ENCODE data around the gene LAG3.

Gene LAG3

DNA sequence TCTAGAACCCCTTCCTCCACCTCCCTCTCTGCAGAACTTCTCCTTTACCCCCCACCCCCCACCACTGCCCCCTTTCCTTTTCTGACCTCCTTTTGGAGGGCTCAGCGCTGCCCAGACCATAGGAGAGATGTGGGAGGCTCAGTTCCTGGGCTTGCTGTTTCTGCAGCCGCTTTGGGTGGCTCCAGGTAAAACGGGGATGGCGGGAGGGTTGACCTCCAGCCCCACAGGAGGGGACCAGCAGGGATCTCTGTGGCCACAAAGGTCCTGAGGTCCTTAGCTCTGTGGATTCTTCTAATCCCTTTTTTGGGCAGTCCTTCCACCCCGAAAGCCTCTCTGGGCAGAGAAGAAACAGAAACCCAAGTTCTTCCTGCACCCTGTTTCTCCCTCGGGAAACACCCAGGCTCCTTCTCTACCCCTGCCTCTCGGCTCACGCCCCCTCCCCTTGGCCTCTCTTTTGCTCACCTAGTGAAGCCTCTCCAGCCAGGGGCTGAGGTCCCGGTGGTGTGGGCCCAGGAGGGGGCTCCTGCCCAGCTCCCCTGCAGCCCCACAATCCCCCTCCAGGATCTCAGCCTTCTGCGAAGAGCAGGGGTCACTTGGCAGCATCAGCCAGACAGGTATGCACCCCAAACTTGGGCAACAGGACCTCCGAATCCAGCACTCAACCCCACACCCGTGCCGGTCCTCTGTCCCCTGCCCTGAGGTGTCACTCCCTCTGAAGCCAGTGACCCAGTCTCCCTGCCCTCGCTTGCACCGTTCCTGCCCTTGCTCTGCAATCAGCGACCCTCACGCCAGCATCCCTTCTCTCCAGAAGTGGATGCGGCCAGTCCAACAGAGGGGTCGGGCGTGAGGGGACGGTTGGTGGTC lies 638 bp downstream of the LAG3 start:
- peak; percentile 43 for DNase-seq (ENCODE audit: low spot score)

DNA sequence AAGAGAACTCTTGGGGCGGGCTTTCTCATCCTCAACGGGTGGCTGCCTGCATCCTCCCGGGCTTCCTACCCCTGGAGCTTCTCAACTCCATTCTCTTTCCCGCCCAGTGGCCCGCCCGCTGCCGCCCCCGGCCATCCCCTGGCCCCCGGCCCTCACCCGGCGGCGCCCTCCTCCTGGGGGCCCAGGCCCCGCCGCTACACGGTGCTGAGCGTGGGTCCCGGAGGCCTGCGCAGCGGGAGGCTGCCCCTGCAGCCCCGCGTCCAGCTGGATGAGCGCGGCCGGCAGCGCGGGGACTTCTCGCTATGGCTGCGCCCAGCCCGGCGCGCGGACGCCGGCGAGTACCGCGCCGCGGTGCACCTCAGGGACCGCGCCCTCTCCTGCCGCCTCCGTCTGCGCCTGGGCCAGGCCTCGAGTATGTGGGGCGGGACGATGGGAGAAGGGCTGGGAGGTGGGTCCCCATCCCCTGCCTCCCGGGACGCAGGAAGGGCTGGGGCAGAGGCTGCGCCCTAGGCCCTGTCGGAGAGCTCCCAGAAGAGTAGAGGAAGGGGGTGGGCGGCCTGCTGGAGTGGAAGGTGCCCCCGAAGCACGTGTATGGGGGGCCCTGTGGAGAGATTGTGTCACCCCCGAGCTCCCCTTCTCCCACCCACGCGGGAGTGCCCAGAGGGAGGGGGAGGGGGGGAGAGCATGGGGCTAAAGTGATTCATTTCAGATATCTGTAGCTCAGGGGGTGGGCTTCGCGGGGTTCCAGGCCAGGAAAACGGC lies 1.5 kb downstream of the LAG3 start:
- peak; percentile 20 for DNase-seq (ENCODE audit: low spot score)

DNA sequence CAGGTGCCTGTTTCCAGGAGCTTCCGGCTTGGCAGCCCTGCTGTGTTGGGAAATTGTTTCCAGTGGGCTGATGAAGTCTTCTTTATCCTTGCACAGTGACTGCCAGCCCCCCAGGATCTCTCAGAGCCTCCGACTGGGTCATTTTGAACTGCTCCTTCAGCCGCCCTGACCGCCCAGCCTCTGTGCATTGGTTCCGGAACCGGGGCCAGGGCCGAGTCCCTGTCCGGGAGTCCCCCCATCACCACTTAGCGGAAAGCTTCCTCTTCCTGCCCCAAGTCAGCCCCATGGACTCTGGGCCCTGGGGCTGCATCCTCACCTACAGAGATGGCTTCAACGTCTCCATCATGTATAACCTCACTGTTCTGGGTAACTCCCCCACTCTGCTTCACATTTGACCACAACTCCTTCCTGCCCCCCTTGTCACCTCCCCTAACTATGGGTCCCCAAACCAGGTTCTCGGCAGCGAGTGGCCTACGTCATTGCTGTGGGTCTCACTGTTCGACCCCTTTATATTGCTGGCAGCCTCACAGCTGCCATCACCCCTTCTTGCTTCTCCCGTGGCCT lies 2.3 kb downstream of the LAG3 start:
- peak; percentile 12 for DNase-seq (ENCODE audit: low spot score)

DNA sequence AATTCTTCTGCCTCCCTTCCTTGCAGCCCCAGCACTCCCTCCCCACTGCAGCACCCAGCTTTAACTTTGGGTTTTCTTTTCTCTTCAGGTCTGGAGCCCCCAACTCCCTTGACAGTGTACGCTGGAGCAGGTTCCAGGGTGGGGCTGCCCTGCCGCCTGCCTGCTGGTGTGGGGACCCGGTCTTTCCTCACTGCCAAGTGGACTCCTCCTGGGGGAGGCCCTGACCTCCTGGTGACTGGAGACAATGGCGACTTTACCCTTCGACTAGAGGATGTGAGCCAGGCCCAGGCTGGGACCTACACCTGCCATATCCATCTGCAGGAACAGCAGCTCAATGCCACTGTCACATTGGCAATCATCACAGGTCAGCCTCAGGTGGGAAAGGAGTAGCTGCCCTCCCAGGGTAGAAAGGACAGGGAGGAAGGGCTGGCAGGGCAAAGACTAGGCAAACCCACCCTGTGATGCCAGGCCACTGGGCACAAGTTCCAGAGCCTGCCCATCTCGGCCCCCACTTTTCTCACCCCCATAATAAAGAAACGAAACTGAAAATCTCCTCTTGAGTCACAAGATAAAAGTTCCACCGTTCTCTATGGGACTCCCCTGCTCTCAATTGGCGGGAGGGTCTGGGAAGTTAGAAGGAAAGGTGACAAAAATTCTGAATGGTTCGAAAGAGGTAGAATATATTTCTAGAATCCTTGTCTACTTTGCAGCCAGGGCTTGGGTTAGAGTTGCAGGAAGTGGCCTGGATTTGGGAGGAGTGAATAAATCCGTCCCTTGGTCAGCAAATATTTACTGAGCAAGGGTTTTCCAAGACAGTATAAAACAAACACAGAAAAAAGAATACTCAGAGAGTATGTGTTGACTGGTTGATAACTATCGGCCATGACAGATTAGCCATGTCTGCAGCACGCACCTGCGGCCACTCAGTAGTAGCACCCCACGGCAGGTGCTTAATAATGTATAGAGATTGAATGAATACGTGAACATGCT lies 3.2 kb downstream of the LAG3 start:
- DNase-seq (ENCODE audit: low spot score) = peak; percentile 24

DNA sequence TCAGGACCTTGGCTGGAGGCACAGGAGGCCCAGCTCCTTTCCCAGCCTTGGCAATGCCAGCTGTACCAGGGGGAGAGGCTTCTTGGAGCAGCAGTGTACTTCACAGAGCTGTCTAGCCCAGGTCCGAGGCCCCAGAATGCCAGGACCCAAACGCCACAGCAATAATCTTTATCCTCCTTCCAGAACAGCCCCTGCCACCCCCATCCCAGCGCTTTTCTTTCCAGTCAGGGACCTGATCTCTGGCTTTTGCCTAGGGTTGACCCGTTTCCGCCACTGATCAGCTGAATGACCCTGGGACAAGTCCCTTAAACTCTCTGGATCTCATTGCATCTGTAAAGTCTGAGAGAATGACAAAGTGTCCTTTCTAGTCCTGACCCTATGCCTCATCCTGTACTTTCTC lies 5.1 kb downstream of the LAG3 start:
- peak; percentile 1 for DNase-seq (ENCODE audit: low spot score)

DNA sequence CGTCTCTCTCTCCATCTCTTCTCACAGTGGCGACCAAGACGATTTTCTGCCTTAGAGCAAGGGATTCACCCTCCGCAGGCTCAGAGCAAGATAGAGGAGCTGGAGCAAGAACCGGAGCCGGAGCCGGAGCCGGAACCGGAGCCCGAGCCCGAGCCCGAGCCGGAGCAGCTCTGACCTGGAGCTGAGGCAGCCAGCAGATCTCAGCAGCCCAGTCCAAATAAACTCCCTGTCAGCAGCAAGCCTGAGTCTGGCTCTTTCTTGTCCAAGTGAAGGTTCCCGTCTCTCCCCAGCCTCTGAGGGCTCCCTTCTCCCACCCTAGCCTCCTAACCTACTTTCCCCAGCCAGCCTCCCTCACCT lies 5.9 kb downstream of the LAG3 start:
- peak; percentile 20 for DNase-seq (ENCODE audit: low spot score)

DNA sequence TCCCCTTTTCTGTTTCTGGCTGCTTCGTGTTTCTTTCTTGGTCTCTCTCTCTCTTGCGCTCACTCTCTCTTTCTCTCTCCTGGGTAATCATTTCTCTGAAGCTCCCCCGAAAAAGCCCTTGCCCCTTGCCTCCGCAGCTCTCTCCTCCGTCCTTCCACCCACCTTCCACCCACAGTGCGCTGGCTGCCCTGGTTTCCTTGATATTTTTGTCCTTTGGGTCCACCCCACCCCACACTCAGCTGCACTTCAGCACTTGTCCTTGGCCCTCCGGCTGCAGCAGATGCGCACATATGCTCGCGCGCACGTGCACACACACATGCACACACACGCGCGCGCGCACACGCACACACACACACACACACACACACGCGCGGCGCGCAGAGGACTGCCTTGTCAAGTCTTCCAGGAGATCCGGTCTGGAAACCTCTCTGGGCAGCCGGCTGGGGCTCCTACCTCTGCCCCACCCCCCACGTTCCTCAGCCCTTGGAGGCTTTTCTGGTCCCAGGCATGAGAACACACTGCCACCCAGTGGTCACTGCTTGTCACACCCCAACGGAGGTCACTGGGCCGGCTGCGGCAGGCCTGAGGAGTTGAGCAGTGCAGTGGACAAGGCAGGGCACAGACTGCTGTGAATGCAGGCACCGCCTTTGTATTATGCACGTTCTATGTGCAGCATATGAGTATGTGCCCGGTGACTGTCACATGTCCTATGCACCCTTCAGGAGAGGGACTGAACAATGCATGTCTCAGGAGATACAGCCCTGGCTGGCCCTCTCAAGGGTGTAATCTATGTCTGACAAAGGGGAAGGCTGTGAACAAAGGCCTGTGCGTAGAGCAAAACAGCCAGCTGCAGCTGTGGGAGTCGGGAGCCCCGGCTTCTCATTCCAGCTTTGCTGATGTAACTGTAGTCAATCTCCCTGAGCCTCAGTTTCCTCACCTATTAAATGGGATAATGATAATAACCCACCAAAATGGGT lies 6.5 kb downstream of the LAG3 start:
- DNase-seq (ENCODE audit: low spot score) = peak; percentile 94

GRCh38 chr12:6779708-6780432 lies 7.5 kb downstream of the LAG3 start:
- DNase-seq (ENCODE audit: low spot score) = peak; percentile 23

DNA sequence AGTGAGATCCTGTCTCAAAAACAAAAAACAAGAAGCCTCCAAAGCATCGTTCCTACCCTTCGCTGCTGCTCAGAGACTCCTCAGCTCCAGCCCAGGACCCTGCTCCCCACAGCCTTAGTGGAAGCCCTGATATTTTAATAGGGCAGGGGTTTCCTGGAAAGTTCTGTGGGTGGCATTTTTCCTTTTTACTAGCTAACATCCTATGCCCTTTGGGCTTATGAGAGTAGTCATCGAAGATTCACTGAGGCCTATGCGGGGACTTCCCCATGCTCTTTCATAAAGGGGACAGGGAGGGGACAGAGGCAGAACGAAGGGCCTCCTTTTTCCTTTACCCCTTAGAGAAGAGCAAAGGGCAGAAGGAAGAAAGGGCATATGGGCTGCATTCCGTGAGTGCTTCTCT lies 8.3 kb downstream of the LAG3 start:
- DNase-seq (ENCODE audit: low spot score) = no peak

- no peak for DNase-seq (ENCODE audit: low spot score)
Observed at GRCh38 chr12:6782119-6782518, 9.8 kb downstream of the LAG3 start.

DNA sequence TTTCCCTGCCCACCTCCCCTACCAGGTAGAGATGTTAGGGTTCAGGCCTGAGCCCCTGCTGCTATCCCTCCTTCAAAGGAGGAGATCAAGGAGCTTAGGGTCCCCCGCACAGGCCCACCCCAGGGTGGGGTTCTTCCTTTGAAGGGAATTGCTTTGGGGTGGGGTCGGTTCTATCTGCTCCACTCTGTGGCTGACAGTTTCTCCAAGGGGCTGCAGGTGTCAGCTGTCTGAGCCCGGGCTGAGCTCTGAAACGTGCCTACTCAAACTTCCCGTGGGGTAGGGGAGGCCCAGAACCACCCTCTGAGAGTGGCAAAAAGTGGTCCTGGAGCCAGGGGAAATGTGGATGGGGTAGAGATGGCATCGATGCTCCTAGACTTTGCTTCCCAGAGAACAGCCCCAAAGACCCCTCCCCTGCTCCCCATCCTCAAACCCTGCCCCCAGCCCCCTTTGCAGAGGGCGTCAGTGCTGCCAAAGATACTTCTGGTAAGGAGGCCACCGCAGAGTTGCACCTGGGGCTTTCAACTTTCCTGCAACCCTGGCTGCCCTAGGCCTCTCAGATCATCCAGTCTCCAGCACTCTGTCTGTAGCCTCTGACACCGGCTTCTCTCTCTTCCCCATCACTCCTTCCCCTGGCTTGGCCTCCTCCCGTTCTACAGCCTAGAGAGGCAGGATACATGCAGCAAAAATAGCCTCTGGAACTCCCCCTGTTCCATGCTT lies 10.7 kb downstream of the LAG3 start:
- no peak for DNase-seq (ENCODE audit: low spot score)

DNA sequence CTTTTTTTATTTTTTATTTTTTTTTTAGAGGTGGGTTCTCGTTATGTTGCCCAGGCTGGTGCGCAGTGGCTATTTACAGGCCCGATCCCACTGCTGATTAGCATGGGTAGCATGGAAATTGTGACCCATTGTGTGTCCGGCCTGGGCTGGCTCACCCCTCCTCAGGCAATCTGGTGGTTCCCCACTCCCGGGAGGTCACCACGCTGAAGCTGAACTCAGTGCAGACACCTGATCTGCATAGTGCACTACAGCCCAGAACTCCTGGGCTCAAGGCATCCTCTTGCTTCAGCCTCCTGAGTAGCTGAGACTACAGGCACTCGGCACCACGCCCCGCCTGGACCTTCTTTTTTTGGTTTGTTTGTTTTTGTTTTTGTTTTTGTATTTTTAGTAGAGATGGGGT lies 11.5 kb downstream of the LAG3 start:
- no peak for DNase-seq (ENCODE audit: low spot score)

GRCh38 chr12:6784296-6784695 lies 12.0 kb downstream of the LAG3 start:
- no peak for DNase-seq (ENCODE audit: low spot score)

DNA sequence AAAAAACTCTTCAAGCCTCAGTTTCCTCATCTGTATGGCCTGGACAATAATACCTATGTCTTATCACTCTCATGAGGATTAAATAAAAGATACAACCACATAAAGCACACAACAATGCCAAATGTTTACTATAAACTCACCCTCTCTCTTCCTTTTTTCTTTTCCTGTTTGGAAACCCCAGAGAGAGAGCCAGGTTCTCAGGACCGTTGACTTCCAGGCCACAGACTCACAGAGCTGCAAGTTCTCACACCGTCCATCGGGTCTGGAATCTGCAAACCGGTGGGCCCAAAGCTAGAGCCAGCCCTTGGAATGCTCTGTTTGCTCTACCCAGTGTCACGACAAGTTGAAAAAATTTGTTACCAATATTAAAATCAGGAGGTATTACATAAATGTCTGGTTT lies 12.4 kb downstream of the LAG3 start:
- DNase-seq (ENCODE audit: low spot score) = no peak

- no peak for DNase-seq (ENCODE audit: low spot score)
Observed at GRCh38 chr12:6786416-6787094, 14.2 kb downstream of the LAG3 start.

DNA sequence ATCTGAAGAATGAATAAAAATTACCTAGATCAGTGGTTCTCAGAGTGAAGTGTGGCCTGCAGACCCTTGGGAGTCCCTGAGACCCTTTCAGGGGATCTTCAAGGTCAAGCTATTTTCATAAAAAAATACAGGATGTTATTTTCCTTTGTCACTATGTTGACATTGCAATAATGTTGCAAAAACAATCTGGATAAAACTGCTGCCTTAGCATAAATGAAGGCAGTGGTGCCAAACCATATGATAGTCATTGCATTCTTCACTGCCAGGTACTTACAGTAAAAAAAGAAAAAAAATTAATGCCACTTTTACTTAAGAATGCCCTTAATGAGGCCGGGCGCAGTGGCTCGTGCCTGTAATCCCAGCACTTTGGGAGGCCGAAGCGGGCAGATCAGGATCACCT lies 15.0 kb downstream of the LAG3 start:
- no peak for DNase-seq (ENCODE audit: low spot score)

DNA sequence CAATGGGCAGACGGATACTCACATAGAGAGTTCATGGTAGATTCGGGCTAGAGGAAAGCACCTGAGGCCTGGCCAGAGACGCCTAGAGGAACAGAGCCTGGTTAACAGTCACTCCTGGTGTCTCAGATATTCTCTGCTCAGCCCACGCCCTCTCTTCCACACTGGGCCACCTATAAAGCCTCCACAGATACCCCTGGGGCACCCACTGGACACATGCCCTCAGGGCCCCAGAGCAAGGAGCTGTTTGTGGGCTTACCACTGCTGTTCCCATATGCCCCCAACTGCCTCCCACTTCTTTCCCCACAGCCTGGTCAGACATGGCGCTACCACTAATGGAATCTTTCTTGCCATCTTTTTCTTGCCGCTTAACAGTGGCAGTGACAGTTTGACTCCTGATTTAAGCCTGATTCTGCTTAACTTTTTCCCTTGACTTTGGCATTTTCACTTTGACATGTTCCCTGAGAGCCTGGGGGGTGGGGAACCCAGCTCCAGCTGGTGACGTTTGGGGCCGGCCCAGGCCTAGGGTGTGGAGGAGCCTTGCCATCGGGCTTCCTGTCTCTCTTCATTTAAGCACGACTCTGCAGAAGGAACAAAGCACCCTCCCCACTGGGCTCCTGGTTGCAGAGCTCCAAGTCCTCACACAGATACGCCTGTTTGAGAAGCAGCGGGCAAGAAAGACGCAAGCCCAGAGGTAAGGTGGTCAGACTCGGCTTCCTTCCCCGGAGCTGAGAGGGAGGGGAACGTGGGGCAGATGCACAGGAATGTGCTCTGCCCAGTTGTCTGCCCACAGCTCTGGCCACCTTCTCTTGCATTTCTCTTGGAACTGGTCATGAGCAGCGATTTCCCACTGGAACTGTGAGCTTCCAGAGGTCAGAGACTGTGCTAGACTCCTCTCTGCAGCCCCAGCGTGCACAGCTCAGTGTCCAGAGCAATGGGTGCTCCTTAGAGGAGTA lies 16.9 kb downstream of the LAG3 start, which contains the start of gene CD4:
TSS of gene CD4 (plus strand) at position 557 of the 953 bp plus-strand sequence. CDS start 10,611 bp downstream, outside the sequence.
- peak; percentile 1 for DNase-seq (ENCODE audit: low spot score)

All from HuH-7.5 (cell line).